NCI-H1092 (cell line): ENCODE measurements around the gene CPT2.
"Not testable (repeated sequence)": the region's sequence is repeated elsewhere in the genome, so short reads cannot be mapped to it uniquely, and the experiment has no call there.

ENCODE experiments used
- DNase-seq: peaks from one replicate; lab custom pipeline; 2025; lab: John Stamatoyannopoulos, UW

Gene CPT2

DNA sequence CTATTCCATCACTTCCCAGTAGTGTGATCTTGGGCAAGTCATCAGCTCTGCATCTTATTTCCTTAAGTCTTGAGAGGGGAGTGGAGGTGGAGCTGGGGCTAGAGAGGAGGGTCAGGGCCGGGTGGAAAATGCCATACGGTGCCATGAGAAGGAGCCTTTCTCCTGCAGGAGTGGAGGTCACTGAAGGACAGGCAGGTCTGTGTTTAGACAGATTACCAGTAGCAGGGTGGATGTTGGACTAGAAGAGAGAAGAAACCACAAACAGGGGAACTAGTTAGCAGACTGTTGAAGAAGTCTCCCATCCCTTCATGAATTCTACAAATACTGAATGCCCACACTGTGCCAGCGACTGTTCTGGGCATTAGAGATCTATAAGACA, 13.9 kb upstream of the CPT2 start:
- no peak for DNase-seq

- no peak for DNase-seq
Measured at GRCh38 chr1:53183095-53183990, 13.3 kb upstream of the CPT2 start.

GRCh38 chr1:53185955-53186297, 10.7 kb upstream of the CPT2 start:
- DNase-seq, result not testable (repeated sequence)

DNA sequence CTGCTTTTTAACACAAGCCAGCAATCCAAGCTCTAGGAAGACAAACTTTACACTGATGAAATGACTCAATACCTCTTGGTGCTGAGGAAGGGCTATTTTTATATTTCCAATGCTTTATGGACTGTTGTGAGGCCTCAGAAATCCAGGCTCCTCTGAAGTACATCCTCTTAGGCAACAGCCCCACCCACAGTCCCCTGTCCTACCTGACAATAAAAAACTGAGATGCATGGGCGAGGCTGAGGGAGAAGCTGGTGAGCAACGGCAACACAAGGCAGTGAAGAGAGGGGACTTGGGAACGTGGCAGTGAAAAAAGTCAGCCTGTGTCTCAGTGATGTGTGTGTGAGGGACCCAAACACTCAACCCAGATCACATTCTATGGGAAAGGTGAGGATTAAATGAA, 10.1 kb upstream of the CPT2 start:
- no peak for DNase-seq

GRCh38 chr1:53187401-53187800, 9.2 kb upstream of the CPT2 start:
- DNase-seq, result no peak

DNA sequence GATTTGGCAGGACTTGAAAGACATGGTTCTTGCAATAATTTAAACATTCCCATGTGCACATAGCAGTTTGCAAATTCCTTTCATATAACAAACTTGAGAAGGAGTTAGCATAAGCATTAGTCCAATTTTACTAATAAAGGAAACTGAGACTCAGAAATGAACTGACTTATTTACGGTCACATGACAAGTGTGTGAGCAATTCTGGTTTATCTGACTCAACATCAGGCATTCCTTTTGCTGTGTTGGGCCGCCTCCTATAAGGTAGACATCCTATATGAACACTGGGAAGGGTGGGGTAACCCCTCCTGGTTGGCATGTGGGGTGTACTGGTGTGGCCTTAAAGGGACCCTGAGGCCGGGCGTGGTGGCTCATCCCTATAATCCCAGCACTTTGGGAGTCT, 8.5 kb upstream of the CPT2 start:
- DNase-seq, result no peak

DNA sequence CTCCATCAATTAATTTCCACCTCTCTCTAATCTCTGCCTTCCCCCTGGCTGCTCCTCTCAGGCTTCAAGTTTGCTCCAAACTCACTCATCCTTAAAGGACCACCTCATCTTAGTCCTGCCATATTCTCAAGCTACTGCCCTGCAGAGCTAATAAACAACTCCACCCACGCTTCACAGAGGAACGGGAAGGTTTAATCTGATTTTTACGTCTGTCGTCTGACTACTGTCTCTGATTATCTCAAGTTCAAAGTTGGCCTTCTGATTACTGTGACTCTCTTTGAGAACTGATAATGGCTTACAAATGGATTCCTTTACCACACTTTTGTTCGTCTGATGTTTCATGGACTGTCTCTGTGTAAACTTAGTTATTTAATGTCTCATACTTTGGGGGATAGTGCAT, 7.6 kb upstream of the CPT2 start:
- no peak for DNase-seq

- DNase-seq, result no peak
Measured at GRCh38 chr1:53190210-53190611, 6.4 kb upstream of the CPT2 start.

DNA sequence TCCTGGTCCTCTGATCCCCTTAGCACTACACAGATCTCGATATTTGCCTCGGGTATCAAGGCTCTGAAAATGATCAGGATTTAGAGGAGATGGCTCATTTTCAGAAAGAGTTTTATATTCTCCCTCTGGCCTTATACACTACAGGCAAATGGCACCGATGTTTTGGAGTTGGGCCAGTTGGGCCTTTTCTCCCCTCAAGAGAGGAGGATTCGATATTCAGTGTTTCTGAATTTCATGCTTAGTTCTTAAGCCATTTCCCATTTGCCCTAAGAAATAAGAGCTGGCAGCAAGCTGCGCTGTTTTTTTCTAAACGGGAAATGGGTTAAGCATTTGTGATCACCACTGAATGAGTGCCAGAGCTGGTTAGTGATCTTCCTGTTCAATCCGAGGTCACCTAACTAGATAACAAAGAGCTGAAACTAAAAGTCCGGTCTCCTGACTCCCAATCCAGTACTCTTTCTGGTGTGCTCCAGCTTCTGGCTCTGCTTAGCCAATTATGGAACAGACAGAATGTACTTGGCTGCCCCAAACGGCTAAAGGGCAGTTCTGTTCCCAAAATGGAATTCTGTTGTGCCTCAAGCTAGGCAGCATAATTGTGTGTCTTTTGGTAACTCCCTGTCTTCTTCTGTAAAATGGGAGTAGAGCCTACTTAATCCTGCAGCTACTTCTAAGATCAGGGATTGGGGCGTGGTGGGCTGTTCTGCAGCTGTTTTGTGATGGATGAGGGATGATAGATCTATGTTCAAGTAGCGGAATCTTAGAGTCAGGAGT, 1.2 kb upstream of the CPT2 start:
- DNase-seq, result no peak

DNA sequence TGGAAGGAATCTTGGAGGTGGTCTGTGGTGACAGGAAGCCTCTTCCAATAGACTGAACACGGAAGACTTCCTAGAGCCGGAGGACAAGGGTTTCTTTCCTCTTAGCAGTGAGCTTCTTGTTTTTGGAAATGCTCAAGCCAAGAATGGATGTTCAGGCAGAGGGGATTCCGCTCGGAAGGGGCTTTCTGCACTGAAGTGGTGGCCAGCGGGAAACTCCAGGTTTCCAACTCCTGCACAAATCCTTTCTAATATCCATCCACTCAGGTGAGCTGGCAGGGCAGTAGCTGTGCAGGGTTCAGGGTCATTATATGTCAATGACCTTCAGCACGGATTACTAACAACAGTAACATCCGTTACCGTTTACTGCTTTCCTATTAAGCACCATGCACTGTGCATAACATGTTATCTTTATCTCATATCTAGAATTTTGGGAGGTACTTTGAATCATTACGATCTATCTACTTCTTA, 573 bp upstream of the CPT2 start:
- DNase-seq, result no peak

DNA sequence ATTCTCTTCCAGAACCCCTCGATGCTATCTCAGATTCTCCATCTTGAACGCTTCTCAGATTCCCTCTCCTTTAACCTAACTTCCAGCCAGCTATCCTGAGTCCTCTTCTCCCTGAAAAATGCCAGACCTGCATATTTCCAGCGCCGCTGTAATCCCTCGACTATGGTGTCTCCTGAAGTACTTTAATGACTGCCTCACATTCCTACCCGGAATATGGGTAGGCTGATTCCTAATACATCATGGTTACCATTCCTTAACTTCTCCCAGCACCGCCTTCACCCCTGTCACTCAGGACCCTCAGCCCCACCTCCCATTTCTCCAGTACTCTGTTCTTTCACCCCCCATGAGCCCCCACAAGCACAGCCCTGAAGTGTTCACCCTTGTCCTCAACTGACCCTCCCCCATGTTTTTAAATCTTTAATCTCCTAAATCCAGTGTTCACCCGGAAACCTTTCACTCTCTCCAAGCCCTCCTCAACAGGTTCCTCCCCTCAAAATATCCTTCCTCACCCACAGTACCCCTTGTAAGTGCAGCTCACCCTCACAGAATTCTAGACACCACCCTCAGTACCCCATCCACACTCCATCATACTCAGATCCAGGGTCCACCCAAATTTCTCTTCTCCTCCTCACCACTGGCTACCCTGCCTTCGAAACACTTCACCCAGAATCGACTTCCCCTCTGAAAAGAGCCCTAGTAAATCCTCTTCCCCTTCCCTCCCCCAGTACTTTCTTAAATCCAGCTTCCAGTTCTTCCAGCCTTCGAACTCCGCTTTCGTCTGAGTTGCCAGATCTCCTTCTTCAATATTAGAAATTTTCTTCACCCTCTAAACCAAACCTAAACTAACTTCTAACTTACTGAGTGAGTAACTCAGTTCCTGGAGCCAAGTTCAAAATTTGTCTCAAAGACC, 922 bp downstream of the CPT2 start:
- no peak for DNase-seq

- DNase-seq, result no peak
Measured at GRCh38 chr1:53198241-53198651, 1.6 kb downstream of the CPT2 start.

DNA sequence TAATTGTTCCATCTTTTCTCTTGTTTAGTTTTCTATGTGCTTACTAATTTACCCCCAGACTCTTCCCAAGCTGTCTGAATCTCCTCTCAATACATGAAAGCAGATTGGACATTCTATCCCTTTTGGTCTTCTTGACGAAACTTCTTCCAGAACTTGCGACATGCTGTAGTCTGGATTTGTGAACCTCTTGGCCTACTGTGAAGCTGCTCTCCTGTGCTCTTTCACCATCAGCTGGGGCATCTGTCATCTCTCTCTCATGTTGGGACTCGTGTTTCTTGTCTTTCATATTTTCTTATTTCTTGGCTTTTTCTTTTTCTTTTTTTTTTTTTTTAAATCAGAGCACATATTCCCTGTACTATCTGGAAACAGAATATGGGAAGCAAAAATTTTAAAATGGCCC, 6.8 kb downstream of the CPT2 start:
- no peak for DNase-seq

DNA sequence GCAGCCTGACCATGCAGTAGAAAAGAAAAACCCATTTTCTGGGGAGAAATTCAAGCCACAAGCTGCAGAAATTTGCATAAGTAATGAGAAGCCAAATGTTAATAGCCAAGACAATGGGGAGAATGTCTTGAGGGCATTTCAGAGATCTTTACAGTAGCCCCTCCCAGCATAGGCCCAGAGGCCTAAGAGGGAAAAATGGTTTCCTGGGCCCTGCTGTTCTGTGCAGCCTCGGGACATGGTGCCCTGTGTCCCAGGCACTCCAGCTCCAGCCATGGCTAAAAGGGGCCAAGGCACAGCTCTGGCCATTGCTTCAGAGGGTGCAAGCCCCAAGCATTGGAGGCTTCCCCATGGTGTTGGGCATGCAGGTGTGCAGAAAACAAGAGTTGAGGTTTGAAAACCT, 8.9 kb downstream of the CPT2 start:
- not testable (repeated sequence) for DNase-seq

- DNase-seq, result not testable (repeated sequence)
Measured at GRCh38 chr1:53206083-53206685, 9.6 kb downstream of the CPT2 start.

- DNase-seq, result no peak
Measured at GRCh38 chr1:53206735-53207379, 10.2 kb downstream of the CPT2 start.

- DNase-seq, result no peak
Measured at GRCh38 chr1:53207726-53208125, 11.1 kb downstream of the CPT2 start.

- DNase-seq, result no peak
Measured at GRCh38 chr1:53210352-53210751, 13.7 kb downstream of the CPT2 start.

- no peak for DNase-seq
Measured at GRCh38 chr1:53210954-53211353, 14.3 kb downstream of the CPT2 start.

- no peak for DNase-seq
Measured at GRCh38 chr1:53214376-53214940, 17.8 kb downstream of the CPT2 start.

- DNase-seq, result no peak
Measured at GRCh38 chr1:53218201-53218600, 21.6 kb downstream of the CPT2 start.
